Stimulated activated CD8-positive, alpha-beta memory T cell treated with anti-CD3 and anti-CD28 coated beads, Interleukin-12 subunit alpha, Interleukin-12 subunit beta, amount 100 ng/mL, for 1 hour (primary cell): ENCODE results near the gene GOLM1.
"Not testable (repeated sequence)": the region's sequence is repeated elsewhere in the genome, so short reads cannot be mapped to it uniquely, and the experiment has no call there.

Experiments used
- DNase-seq: peaks from one replicate; pipeline ENCODE4 v3.0.0-alpha.2; 2020; ENCODE audit warnings: low read depth

Gene GOLM1

GRCh38 chr9:86082870-86083269 is 16.5 kb downstream of the GOLM1 start:
- DNase-seq, result no peak

DNA sequence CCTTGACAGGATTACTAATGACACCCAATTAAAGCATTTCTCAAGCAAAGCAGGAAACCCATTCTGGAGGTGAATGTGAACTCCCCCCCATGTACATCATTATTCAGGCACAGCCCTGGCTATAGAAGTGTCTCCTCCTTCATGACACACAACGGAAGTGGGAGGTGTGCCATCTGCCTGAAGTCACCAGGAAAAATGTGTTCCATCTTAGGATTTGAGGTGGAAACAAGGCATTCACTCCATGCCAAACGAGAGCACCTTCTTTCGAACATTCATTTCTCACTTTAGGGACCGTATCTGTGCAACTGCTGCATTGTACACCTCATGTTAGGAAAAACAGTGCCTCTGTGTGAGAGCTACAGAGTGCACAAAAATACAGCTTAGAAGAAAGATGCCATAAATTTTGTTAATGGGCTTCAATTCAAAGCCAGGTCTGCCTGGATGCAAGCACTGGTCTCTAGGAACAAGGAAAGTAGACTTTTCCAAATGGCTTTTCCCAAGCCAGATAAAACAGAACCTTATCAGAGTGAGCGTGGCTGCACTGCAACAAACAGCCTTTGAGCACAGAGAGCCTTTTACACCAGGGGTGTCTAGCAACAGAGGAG is 19.4 kb downstream of the GOLM1 start:
- DNase-seq, result no peak

- no peak for DNase-seq
Observed at GRCh38 chr9:86079421-86079831, 19.9 kb downstream of the GOLM1 start.

GRCh38 chr9:86078731-86079130 is 20.6 kb downstream of the GOLM1 start:
- no peak for DNase-seq

DNA sequence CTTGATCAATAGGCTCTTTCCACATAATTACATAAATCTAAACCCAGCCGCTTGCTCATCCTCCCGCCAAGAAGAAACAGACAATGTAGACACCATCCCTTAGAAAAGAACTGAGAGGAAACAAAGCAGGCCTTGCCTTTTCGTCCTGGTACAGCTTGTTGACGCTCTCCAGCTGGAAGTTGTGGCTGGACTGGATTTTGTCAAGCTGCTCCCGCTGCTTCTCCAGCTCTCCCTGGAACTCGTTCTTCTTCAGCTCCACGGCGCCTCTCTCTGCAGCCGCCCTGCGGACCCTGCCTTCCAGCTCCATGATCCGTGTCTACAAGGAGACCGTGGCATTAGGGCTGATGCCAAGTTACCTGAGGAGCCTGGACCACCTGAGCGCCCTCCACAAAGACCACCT is 22.1 kb downstream of the GOLM1 start:
- DNase-seq, result no peak

GRCh38 chr9:86075132-86076109 is 23.9 kb downstream of the GOLM1 start:
- no peak for DNase-seq

GRCh38 chr9:86073839-86074238 is 25.5 kb downstream of the GOLM1 start:
- DNase-seq, result no peak

DNA sequence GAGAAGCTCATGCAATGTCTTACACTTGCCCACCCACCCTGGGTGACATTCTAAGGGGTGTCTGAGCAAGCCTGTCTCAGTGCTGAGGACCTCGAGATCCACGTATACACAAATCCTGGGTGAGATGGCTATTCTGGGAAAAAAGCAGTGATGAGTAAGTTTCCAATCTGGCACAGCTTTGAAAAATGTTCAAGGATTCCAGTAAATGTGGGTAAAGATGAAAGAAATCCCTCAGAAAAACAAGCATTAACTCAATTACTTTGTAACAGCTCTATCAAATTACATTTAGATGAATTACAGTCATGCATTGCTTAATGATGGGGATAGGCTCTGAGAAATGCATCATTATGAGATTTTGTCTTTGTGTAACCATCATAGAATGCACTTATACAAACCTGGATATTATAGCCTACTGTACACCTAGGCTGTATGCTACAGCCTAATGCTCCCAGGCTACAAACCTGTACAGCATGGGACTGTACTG is 26.9 kb downstream of the GOLM1 start:
- DNase-seq, result no peak

DNA sequence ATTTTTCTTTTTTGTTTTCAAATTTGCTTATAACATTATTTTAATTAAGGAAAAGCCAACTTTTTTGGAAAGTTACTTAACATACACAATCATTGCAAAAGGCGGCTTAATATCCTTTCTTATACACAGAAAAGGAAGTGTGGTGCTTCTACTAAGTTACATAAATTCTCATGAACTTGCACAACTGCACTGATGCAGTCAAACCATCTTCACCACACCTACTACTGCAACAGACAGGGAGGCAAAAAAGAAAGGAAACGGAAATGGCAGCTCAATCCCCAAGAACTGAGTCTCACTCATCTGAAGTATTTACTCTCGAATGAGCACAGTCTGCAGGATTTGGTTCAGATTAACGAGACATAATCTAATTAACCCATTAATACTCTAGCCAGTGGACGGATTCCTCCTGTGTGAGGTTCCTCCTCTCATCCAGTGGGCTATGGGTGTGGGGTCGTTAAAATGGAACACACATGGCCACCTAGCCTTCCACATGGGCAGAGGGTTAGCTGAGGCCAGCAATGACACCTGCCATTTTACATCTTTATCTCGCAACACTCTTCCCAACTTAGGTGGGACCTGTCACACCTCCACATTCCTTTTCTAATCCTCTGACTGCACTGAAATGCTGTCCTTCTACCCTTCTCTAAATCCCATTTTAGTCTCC is 30.0 kb downstream of the GOLM1 start:
- no peak for DNase-seq

GRCh38 chr9:86064220-86064619 is 35.1 kb downstream of the GOLM1 start:
- no peak for DNase-seq

- no peak for DNase-seq
Observed at GRCh38 chr9:86062845-86063693, 36.3 kb downstream of the GOLM1 start.

- no peak for DNase-seq
Observed at GRCh38 chr9:86061972-86062739, 37.2 kb downstream of the GOLM1 start.

GRCh38 chr9:86057491-86057890 is 41.9 kb downstream of the GOLM1 start:
- no peak for DNase-seq

DNA sequence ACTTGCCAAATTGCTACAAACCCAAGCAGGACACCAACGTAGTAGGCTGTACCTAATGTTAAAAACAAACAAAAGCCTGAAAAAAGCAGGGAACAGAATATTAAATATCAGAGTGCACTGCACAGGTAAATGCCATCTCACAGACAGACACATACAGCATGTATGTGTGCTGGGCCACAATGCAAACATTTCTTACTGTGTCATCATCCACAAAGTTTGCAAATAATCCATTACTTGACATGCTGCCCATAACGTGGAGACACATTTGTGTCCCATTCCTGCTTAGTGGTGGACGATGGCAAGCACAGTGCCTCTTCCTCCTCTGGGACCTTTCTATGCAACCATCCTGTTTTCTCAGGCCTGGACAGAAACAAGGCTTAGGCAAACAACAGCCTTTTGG is 44.7 kb downstream of the GOLM1 start:
- no peak for DNase-seq

GRCh38 chr9:86052556-86053468 is 46.5 kb downstream of the GOLM1 start:
- no peak for DNase-seq

DNA sequence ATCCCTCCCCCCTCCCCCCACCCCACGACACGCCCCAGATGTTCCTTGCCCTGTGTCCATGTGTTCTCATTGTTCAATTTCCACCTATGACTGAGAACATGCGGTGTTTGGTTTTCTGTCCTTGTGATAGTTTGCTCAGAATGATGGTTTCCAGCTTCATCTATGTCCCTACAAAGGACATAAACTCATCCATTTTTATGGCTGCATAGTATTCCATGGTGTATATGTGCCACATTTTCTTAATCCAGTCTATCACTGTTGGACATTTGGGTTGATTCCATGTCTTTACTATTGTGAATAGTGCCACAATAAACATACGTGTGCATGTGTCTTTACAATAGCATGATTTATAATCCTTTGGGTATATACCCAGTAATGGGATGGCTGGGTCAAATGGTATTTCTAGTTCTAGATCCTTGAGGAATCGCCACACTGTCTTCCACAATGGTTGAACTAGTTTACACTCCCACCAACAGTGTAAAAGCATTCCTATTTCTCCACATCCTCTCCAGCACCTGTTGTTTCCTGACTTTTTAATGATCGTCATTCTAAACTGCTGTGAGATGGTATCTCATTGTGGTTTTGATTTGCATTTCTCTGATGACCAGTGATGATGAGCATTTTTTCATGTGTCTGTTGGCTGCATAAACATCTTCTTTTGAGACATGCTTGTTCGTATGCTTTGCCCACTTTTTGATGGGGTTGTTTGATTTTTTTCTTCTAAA is 51.2 kb downstream of the GOLM1 start:
- DNase-seq, result not testable (repeated sequence)

DNA sequence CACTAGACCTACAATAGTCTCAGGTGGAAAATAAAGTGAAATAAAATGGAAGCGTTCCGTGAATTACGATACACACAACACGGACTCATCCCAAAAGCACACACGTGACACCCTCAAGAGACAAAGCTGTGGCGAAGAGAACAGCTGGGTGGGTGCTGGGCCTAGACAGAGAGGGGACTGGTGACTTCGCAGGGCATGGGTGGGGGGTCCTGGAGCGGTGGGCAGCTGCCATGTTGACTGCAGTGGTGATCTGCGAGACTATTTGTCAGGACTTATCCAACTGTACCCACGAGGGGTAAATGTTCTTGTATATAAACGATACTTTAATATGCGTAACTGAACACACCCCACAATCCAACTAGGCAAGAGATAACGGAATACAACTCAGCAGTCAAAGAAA is 52.0 kb downstream of the GOLM1 start:
- DNase-seq, result no peak

GRCh38 chr9:86046930-86047341 is 52.4 kb downstream of the GOLM1 start:
- DNase-seq, result no peak

GRCh38 chr9:86046071-86046636 is 53.2 kb downstream of the GOLM1 start:
- no peak for DNase-seq
